Gastroesophageal sphincter (tissue), 3 donors: ENCODE data around the gene RGS11.

Source experiments
- CTCF ChIP-seq, 4 experiments: fragments of 200-600 bp in 2 of 4; fragments of 450-650 bp in 2 of 4; sonication (generic) in 1 of 4; IDR thresholded peaks; one replicate each; pipeline ENCODE4 v1.5.1; 2017 to 2019; ENCODE audit warnings: antibody characterized with exemption in 4 of 4, mild to moderate bottlenecking in 2 of 4, moderate library complexity in 2 of 4
- EP300 ChIP-seq: sonication (generic); formaldehyde crosslinking; IDR thresholded peaks from one replicate; pipeline ENCODE4 v1.6.1; 2017; ENCODE audit warnings: antibody characterized with exemption, mild to moderate bottlenecking
- POLR2A ChIP-seq, 2 donors: fragments of 450-650 bp; IDR thresholded peaks; one replicate each; pipeline ENCODE4 v1.6.1; 2017; ENCODE audit warnings: antibody characterized with exemption in 2 of 2, mild to moderate bottlenecking in 2 of 2, moderate library complexity in 1 of 2
- POLR2AphosphoS5 ChIP-seq: sonication (generic); formaldehyde crosslinking; IDR thresholded peaks from one replicate; pipeline ENCODE4 v1.6.1; 2017; ENCODE audit warnings: antibody characterized with exemption

- TF ChIP-seq CTCF (IDR thresholded peaks at IDR 0.05): no peak
- no peak for TF ChIP-seq POLR2A (IDR thresholded peaks at IDR 0.05)
- no peak for TF ChIP-seq EP300
- no peak for TF ChIP-seq POLR2AphosphoS5
Measured at GRCh38 chr16:285146-286055, 9.7 kb upstream of the RGS11 start.
